Activated CD8-positive, alpha-beta memory T cell treated with anti-CD3 and anti-CD28 coated beads for 1 hour (primary cell): ENCODE data around the gene SRPK2.
"Not testable (repeated sequence)": the region's sequence is repeated elsewhere in the genome, so short reads cannot be mapped to it uniquely, and the experiment has no call there.

ENCODE experiments used
- DNase-seq, 2 donors: peaks; one replicate each; pipeline ENCODE4 v3.0.0-alpha.2; 2020; ENCODE audit warnings: low read depth in 1 of 2; ENCODE audit errors: extremely low read depth in 1 of 2

The SRPK2 gene

GRCh38 chr7:105377903-105378302 is 10.8 kb downstream of the SRPK2 start:
- no peak for DNase-seq

GRCh38 chr7:105376908-105377533 is 11.7 kb downstream of the SRPK2 start:
- DNase-seq, result no peak

- DNase-seq, result no peak
Measured at GRCh38 chr7:105369944-105370343, 18.8 kb downstream of the SRPK2 start.

GRCh38 chr7:105367458-105367857 is 21.3 kb downstream of the SRPK2 start:
- DNase-seq, result no peak

- DNase-seq, result no peak
Measured at GRCh38 chr7:105365541-105366534, 22.9 kb downstream of the SRPK2 start.

GRCh38 chr7:105364684-105365083 is 24.0 kb downstream of the SRPK2 start:
- DNase-seq, result no peak

- not testable (repeated sequence) for DNase-seq
Measured at GRCh38 chr7:105363657-105364056, 25.1 kb downstream of the SRPK2 start.

- DNase-seq, result not testable (repeated sequence)
Measured at GRCh38 chr7:105362685-105363084, 26.0 kb downstream of the SRPK2 start.

GRCh38 chr7:105361995-105362394 is 26.7 kb downstream of the SRPK2 start:
- DNase-seq, result not testable (repeated sequence)

GRCh38 chr7:105360149-105360548 is 28.6 kb downstream of the SRPK2 start:
- not testable (repeated sequence) for DNase-seq

GRCh38 chr7:105355701-105356100 is 33.0 kb downstream of the SRPK2 start:
- no peak for DNase-seq

- no peak for DNase-seq
Measured at GRCh38 chr7:105354383-105354782, 34.3 kb downstream of the SRPK2 start.

GRCh38 chr7:105353752-105354328 is 34.9 kb downstream of the SRPK2 start:
- no peak for DNase-seq

- DNase-seq, result no peak
Measured at GRCh38 chr7:105352901-105353668, 35.6 kb downstream of the SRPK2 start.

- DNase-seq, result peak in 1 of 2 donors; percentile 12
Measured at GRCh38 chr7:105352018-105352612, 36.6 kb downstream of the SRPK2 start.

- DNase-seq, result no peak
Measured at GRCh38 chr7:105350906-105351305, 37.8 kb downstream of the SRPK2 start.

- DNase-seq, result not testable (repeated sequence)
Measured at GRCh38 chr7:105348177-105348576, 40.5 kb downstream of the SRPK2 start.

- no peak for DNase-seq
Measured at GRCh38 chr7:105346593-105347322, 42.0 kb downstream of the SRPK2 start.

GRCh38 chr7:105346138-105346537 is 42.6 kb downstream of the SRPK2 start:
- no peak for DNase-seq

- DNase-seq, result no peak
Measured at GRCh38 chr7:105345725-105346124, 43.0 kb downstream of the SRPK2 start.
